Ovary (tissue), 3 donors: ENCODE data around the gene UST.

Experiments used
- CTCF ChIP-seq, 3 donors: fragments of 450-650 bp in 2 of 3; fragments of 200-600 bp in 1 of 3; IDR thresholded peaks; one replicate each; pipeline versions ENCODE4 v1.5.1 to v1.8.0; 2016 to 2022; ENCODE audit warnings: antibody characterized with exemption in 3 of 3, mild to moderate bottlenecking in 1 of 3
- EP300 ChIP-seq: sonication (generic); formaldehyde crosslinking; IDR thresholded peaks from one replicate; pipeline ENCODE4 v1.6.1; 2017; ENCODE audit warnings: antibody characterized with exemption
- POLR2A ChIP-seq: fragments of 450-650 bp; IDR thresholded peaks from one replicate; pipeline ENCODE4 v1.6.1; 2017; ENCODE audit warnings: antibody characterized with exemption, mild to moderate bottlenecking, moderate library complexity
- donor health status: DM: no; HTN: no; CAD: no.

GRCh38 chr6:148769304-148769968, 22.6 kb downstream of the UST start:
- no peak for TF ChIP-seq CTCF (IDR thresholded peaks at IDR 0.05)
- no peak for TF ChIP-seq EP300
- TF ChIP-seq POLR2A: no peak
